Activated T-cell treated with anti-CD3 and anti-CD28 coated beads, Interleukin-2, amount 50 U/mL, for 72 hours (primary cell): Measurements from ENCODE around the gene KCNQ1. TPM values are rescaled to one million over a fixed set of nuclear protein-coding genes. Genes with fewer than 3 reads are reported as not detected.

Experiments
- ATAC-seq, 2 donors: fragments of 150-1000 bp; cut with Tn5 transposase; replicated peaks in 1 of 2; 2 replicates each; pipeline ENCODE4 v1.10.0; 2021; ENCODE audit warnings: moderate library complexity in 2 of 2, mild to moderate bottlenecking in 1 of 2
- DNase-seq, 2 donors: peaks; one replicate each; pipeline ENCODE4 v3.0.0; 2021 to 2022; ENCODE audit warnings: mixed read lengths in 1 of 2
- H3K27ac Mint-ChIP-seq: one replicate; pipeline ENCODE4 v1.8.0; 2022; ENCODE audit warnings: mild to moderate bottlenecking, moderate library complexity, mixed read lengths
- H3K27me3 Mint-ChIP-seq: one replicate; pipeline ENCODE4 v1.8.0; 2022; ENCODE audit warnings: low read depth, mixed read lengths
- H3K36me3 Mint-ChIP-seq, 2 donors: one replicate each; pipeline ENCODE4 v1.8.0; 2022; ENCODE audit warnings: mixed read lengths in 2 of 2, mild to moderate bottlenecking in 1 of 2; ENCODE audit not compliant: insufficient read depth in 2 of 2
- H3K4me1 Mint-ChIP-seq: one replicate; pipeline ENCODE4 v1.8.0; 2022; ENCODE audit warnings: low read depth, mixed read lengths
- H3K4me3 Mint-ChIP-seq, 2 donors: one replicate each; pipeline ENCODE4 v1.8.0; 2022; ENCODE audit warnings: mild to moderate bottlenecking in 2 of 2, mixed read lengths in 2 of 2, moderate library complexity in 2 of 2
- H3K9me3 Mint-ChIP-seq, 2 donors: one replicate each; pipeline ENCODE4 v1.8.0; 2022; ENCODE audit warnings: mixed read lengths in 2 of 2
- total RNA-seq, 2 donors: library from RNA; stranded (reverse); gene quantifications; one replicate each; pipeline ENCODE4 v1.2.3, GENCODE V29; 2022

The KCNQ1 gene
- total RNA-seq, 2 donors from 2014 or later = 11.4 TPM

- DNase-seq = no peak
Observed at GRCh38 chr11:2801711-2802388, 357.0 kb downstream of the KCNQ1 start.

GRCh38 chr11:2802389-2803185, 357.8 kb downstream of the KCNQ1 start:
- ATAC-seq (no peak), DNase-seq (no peak)
- Mint-ChIP-seq H3K27me3 (no peaks in the 10 kb centered on the region), H3K4me1 (no peaks in the 10 kb centered on the region), H3K4me3 (no peak overlapping the region), H3K27ac (no peak overlapping the region), H3K9me3 (no peaks in the 10 kb centered on the region), H3K36me3 (no peaks in the 10 kb centered on the region)

More at GRCh38 chr11:2801711-2802388, 357.0 kb downstream of the KCNQ1 start:
- Mint-ChIP-seq H3K4me1 (no peaks in the 10 kb centered on the region), H3K27me3 (no peaks in the 10 kb centered on the region), H3K36me3 (no peaks in the 10 kb centered on the region), H3K9me3 (no peaks in the 10 kb centered on the region), H3K27ac (no peak overlapping the region), H3K4me3 (no peak overlapping the region)
- ATAC-seq = no peak

GRCh38 chr11:2803186-2804091, 358.6 kb downstream of the KCNQ1 start:
- H3K4me1 Mint-ChIP-seq = no peaks in the 10 kb centered on the region
- no peak overlapping the region for H3K27ac Mint-ChIP-seq
- DNase-seq (no peak), ATAC-seq (no peak)
- no peaks in the 10 kb centered on the region for H3K9me3 Mint-ChIP-seq
- no peaks in the 10 kb centered on the region for H3K27me3 Mint-ChIP-seq
- no peak overlapping the region for H3K4me3 Mint-ChIP-seq
- H3K36me3 Mint-ChIP-seq = no peaks in the 10 kb centered on the region

GRCh38 chr11:2804189-2804588, 359.4 kb downstream of the KCNQ1 start:
- DNase-seq (no peak), ATAC-seq (no peak)
- H3K27me3 Mint-ChIP-seq = no peaks in the 10 kb centered on the region
- no peaks in the 10 kb centered on the region for H3K36me3 Mint-ChIP-seq
- peaks cover 5% of the 10 kb centered on the region for H3K4me1 Mint-ChIP-seq
- no peak overlapping the region for H3K27ac Mint-ChIP-seq
- no peak overlapping the region for H3K4me3 Mint-ChIP-seq
- H3K9me3 Mint-ChIP-seq = no peaks in the 10 kb centered on the region

GRCh38 chr11:2804701-2805387, 360.0 kb downstream of the KCNQ1 start:
- no peaks in the 10 kb centered on the region for H3K36me3 Mint-ChIP-seq
- peaks cover 11% of the 10 kb centered on the region for H3K4me1 Mint-ChIP-seq
- DNase-seq (no peak), ATAC-seq (no peak)
- no peak overlapping the region for H3K27ac Mint-ChIP-seq
- H3K4me3 Mint-ChIP-seq = no peak overlapping the region
- peaks cover 0 to 2% of the 10 kb centered on the region in 2 donors for H3K9me3 Mint-ChIP-seq
- H3K27me3 Mint-ChIP-seq = no peaks in the 10 kb centered on the region

- no peaks in the 10 kb centered on the region for H3K27me3 Mint-ChIP-seq
- no peak overlapping the region for H3K27ac Mint-ChIP-seq
- no peaks in the 10 kb centered on the region for H3K36me3 Mint-ChIP-seq
- peaks cover 11% of the 10 kb centered on the region for H3K4me1 Mint-ChIP-seq
- peaks cover 0 to 2% of the 10 kb centered on the region in 2 donors for H3K9me3 Mint-ChIP-seq
- no peak for DNase-seq
- ATAC-seq = no peak
- H3K4me3 Mint-ChIP-seq = no peak overlapping the region
Observed at GRCh38 chr11:2805388-2806056, 360.7 kb downstream of the KCNQ1 start.

GRCh38 chr11:2806351-2807024, 361.7 kb downstream of the KCNQ1 start:
- Mint-ChIP-seq H3K27me3 (no peaks in the 10 kb centered on the region), H3K27ac (no peak overlapping the region), H3K4me1 (peaks cover 11% of the 10 kb centered on the region), H3K36me3 (no peaks in the 10 kb centered on the region), H3K9me3 (peaks cover 0 to 2% of the 10 kb centered on the region in 2 donors), H3K4me3 (no peak overlapping the region)
- ATAC-seq = no peak
- no peak for DNase-seq

GRCh38 chr11:2807025-2807681, 362.3 kb downstream of the KCNQ1 start:
- H3K27ac Mint-ChIP-seq = no peak overlapping the region
- peaks cover 0 to 2% of the 10 kb centered on the region in 2 donors for H3K9me3 Mint-ChIP-seq
- peaks cover 16% of the 10 kb centered on the region for H3K4me1 Mint-ChIP-seq
- no peak overlapping the region for H3K4me3 Mint-ChIP-seq
- no peak for ATAC-seq
- no peak for DNase-seq
- H3K36me3 Mint-ChIP-seq = no peaks in the 10 kb centered on the region
- H3K27me3 Mint-ChIP-seq = no peaks in the 10 kb centered on the region

GRCh38 chr11:2807801-2808241, 363.0 kb downstream of the KCNQ1 start:
- DNase-seq (no peak), ATAC-seq (no peak)
- no peak overlapping the region for H3K27ac Mint-ChIP-seq

GRCh38 chr11:2808850-2809846, 364.3 kb downstream of the KCNQ1 start:
- H3K9me3 Mint-ChIP-seq = peaks cover 4 to 7% of the 10 kb centered on the region in 2 donors
- no peaks in the 10 kb centered on the region for H3K27me3 Mint-ChIP-seq

More at GRCh38 chr11:2807801-2808241, 363.0 kb downstream of the KCNQ1 start:
- Mint-ChIP-seq H3K9me3 (peaks cover 0 to 2% of the 10 kb centered on the region in 2 donors), H3K36me3 (no peaks in the 10 kb centered on the region), H3K4me1 (peaks cover 23% of the 10 kb centered on the region), H3K4me3 (no peak overlapping the region), H3K27me3 (no peaks in the 10 kb centered on the region)

More at GRCh38 chr11:2808850-2809846, 364.3 kb downstream of the KCNQ1 start:
- H3K4me3 Mint-ChIP-seq = no peak overlapping the region
- peaks cover 0 to 3% of the 10 kb centered on the region in 2 donors for H3K36me3 Mint-ChIP-seq
- ATAC-seq = peak in 1 of 2 donors; percentile 28
- peaks cover 36% of the 10 kb centered on the region for H3K4me1 Mint-ChIP-seq
- H3K27ac Mint-ChIP-seq = no peak overlapping the region
- DNase-seq = no peak
